Measurements from ENCODE around the gene ZNF479. TPM values are rescaled to one million over a fixed set of nuclear protein-coding genes. Genes with fewer than 3 reads are reported as not detected.
"Not testable (repeated sequence)": the region's sequence is repeated elsewhere in the genome, so short reads cannot be mapped to it uniquely, and the experiment has no call there.

ZNF479 gene
- polyA plus RNA-seq (not detected in 2 replicates), polyA minus RNA-seq (not detected in 2 replicates)

DNA sequence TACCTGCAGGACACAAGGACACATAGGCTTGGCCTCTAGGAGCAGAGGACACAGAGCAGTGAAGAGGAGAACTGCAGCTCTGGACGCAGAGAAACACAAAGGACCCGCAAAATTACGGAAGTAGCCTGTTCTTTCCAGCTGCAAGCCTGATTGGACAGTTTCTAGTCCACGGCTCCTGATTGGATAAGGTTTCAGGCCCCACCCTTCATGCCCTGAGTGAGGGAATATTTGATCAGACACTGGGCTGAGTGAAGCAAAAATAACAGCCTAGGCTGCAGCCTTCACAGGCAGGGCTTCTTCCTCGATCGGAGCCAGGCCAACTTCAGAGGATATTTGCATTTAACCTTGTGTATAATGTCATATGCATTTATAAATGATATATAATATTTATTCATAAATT, at the start of gene ZNF479:
Gene ZNF479, minus strand, starts transcription at position 101 of the 400 bp plus-strand sequence. CDS start 112 bp downstream, outside the sequence.
- not testable (repeated sequence) for H3K9me3 ChIP-seq (ENCODE audit: low read length)

DNA sequence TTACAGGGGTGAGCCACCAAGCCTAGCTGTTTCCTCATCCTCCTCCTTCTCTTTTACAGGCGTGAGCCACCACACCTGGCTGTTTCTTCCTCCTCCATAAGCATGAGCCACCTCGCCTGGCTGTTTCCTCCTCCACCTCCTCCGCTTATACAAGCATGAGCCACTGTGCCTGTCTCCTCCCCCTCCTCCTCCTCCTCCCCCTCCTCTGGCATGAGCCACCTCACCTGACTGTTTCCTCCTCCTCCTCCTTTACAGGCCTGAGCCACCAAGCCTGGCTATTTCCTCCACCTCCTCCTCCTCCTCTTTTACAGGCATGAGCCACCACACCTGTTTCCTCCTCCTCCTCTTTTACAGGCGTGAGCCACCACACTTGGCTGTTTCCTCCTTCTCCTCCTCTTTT, 49.8 kb upstream of the ZNF479 start:
- H4K20me1 ChIP-seq (ENCODE audit: insufficient read depth), result no peaks in the 10 kb centered on the region
- H3K9me3 ChIP-seq (ENCODE audit: low read length), result peaks cover 16% of the 10 kb centered on the region
- TF ChIP-seq RAD21 (conservative IDR thresholded peaks at IDR 0.05), result no peak

More for the DNA sequence above, at the start of gene ZNF479:
- H3K9me2 ChIP-seq (ENCODE audit: insufficient read depth, low read length); H3F3A ChIP-seq (ENCODE audit: insufficient read depth, low read length, poor library complexity, severe bottlenecking); H3K4me3 ChIP-seq (ENCODE audit: low read length); H3K79me2 ChIP-seq (replicated peaks; ENCODE audit: insufficient read depth, low read length); H3K27ac ChIP-seq (ENCODE audit: low read length); H3K36me3 ChIP-seq (ENCODE audit: insufficient read depth, low read length); H3K9ac ChIP-seq (ENCODE audit: low read length); H3K27me3 ChIP-seq (ENCODE audit: insufficient read depth, low read depth, low read length); H2AFZ ChIP-seq (ENCODE audit: low read depth, low read length); H4K20me1 ChIP-seq (ENCODE audit: insufficient read depth); H3K4me2 ChIP-seq (ENCODE audit: low read length): not testable (repeated sequence)

DNA sequence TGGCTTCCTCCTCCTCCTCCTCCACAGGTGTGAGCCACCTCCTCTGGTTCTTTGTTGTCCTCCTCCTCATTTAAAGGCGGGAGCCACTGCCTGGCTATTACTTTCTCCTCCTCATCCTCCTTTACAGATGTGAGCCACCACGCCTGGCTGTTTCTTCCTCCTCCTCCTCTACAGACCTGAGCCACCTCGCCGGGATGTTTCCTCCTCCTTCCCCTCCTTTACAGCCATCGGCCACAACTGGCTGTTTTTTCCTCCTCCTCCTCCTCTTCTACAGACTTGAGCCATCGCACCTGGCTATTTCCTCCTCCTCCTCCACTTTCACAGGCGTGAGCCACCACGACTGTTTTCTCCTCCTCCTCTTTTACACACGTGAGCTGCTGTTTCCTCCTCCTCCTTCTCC, 49.0 kb upstream of the ZNF479 start:
- Histone ChIP-seq H3K9me2 (ENCODE audit: insufficient read depth, low read length) (no peaks in the 10 kb centered on the region), H3K9ac (ENCODE audit: low read length) (no peak overlapping the region), H3K79me2 (replicated peaks; ENCODE audit: insufficient read depth, low read length) (no peaks in the 10 kb centered on the region), H3K9me3 (ENCODE audit: low read length) (peaks cover 16% of the 10 kb centered on the region), H2AFZ (ENCODE audit: low read depth, low read length) (no peak overlapping the region), H3K36me3 (ENCODE audit: insufficient read depth, low read length) (no peaks in the 10 kb centered on the region), H3K4me3 (ENCODE audit: low read length) (no peak overlapping the region), H3K4me2 (ENCODE audit: low read length) (no peak overlapping the region), H3K27me3 (ENCODE audit: insufficient read depth, low read depth, low read length) (no peaks in the 10 kb centered on the region), H3F3A (ENCODE audit: insufficient read depth, low read length, poor library complexity, severe bottlenecking) (no peaks in the 10 kb centered on the region), H4K20me1 (ENCODE audit: insufficient read depth) (no peaks in the 10 kb centered on the region), H3K27ac (ENCODE audit: low read length) (no peak overlapping the region)
- TF ChIP-seq, protein P1, sequence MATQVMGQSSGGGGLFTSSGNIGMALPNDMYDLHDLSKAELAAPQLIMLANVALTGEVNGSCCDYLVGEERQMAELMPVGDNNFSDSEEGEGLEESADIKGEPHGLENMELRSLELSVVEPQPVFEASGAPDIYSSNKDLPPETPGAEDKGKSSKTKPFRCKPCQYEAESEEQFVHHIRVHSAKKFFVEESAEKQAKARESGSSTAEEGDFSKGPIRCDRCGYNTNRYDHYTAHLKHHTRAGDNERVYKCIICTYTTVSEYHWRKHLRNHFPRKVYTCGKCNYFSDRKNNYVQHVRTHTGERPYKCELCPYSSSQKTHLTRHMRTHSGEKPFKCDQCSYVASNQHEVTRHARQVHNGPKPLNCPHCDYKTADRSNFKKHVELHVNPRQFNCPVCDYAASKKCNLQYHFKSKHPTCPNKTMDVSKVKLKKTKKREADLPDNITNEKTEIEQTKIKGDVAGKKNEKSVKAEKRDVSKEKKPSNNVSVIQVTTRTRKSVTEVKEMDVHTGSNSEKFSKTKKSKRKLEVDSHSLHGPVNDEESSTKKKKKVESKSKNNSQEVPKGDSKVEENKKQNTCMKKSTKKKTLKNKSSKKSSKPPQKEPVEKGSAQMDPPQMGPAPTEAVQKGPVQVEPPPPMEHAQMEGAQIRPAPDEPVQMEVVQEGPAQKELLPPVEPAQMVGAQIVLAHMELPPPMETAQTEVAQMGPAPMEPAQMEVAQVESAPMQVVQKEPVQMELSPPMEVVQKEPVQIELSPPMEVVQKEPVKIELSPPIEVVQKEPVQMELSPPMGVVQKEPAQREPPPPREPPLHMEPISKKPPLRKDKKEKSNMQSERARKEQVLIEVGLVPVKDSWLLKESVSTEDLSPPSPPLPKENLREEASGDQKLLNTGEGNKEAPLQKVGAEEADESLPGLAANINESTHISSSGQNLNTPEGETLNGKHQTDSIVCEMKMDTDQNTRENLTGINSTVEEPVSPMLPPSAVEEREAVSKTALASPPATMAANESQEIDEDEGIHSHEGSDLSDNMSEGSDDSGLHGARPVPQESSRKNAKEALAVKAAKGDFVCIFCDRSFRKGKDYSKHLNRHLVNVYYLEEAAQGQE (IDR thresholded peaks at IDR 0.05; ENCODE audit: borderline replicate concordance), result no peak
- TF ChIP-seq EZH2 (IDR thresholded peaks at IDR 0.05; ENCODE audit: borderline replicate concordance, insufficient read depth, low read length, poor library complexity, severe bottlenecking) (no peak), TAF1 (IDR thresholded peaks at IDR 0.05; ENCODE audit: low read depth) (no peak), EP300 (conservative IDR thresholded peaks at IDR 0.05; ENCODE audit: poor library complexity, severe bottlenecking) (no peak), POLR2AphosphoS5 (IDR thresholded peaks at IDR 0.05) (no peak), SMC3 (conservative IDR thresholded peaks at IDR 0.05; ENCODE audit: poor library complexity) (no peak), RAD21 (conservative IDR thresholded peaks at IDR 0.05) (no peak), MXI1 (conservative IDR thresholded peaks at IDR 0.05; ENCODE audit: poor library complexity, severe bottlenecking) (no peak)
- TF ChIP-seq, protein P2, sequence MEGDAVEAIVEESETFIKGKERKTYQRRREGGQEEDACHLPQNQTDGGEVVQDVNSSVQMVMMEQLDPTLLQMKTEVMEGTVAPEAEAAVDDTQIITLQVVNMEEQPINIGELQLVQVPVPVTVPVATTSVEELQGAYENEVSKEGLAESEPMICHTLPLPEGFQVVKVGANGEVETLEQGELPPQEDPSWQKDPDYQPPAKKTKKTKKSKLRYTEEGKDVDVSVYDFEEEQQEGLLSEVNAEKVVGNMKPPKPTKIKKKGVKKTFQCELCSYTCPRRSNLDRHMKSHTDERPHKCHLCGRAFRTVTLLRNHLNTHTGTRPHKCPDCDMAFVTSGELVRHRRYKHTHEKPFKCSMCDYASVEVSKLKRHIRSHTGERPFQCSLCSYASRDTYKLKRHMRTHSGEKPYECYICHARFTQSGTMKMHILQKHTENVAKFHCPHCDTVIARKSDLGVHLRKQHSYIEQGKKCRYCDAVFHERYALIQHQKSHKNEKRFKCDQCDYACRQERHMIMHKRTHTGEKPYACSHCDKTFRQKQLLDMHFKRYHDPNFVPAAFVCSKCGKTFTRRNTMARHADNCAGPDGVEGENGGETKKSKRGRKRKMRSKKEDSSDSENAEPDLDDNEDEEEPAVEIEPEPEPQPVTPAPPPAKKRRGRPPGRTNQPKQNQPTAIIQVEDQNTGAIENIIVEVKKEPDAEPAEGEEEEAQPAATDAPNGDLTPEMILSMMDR (IDR thresholded peaks at IDR 0.05; ENCODE audit: poor library complexity, severe bottlenecking), result no peak

More for the DNA sequence above, 49.8 kb upstream of the ZNF479 start:
- no peak overlapping the region for H3K4me3 ChIP-seq (ENCODE audit: low read length)
- H2AFZ ChIP-seq (ENCODE audit: low read depth, low read length), result no peak overlapping the region
- H3K4me2 ChIP-seq (ENCODE audit: low read length), result no peak overlapping the region
- H3K36me3 ChIP-seq (ENCODE audit: insufficient read depth, low read length), result no peaks in the 10 kb centered on the region
- no peaks in the 10 kb centered on the region for H3K9me2 ChIP-seq (ENCODE audit: insufficient read depth, low read length)
- no peaks in the 10 kb centered on the region for H3K27me3 ChIP-seq (ENCODE audit: insufficient read depth, low read depth, low read length)
- H3K27ac ChIP-seq (ENCODE audit: low read length), result no peak overlapping the region
- H3K79me2 ChIP-seq (replicated peaks; ENCODE audit: insufficient read depth, low read length), result no peaks in the 10 kb centered on the region
- no peak overlapping the region for H3K9ac ChIP-seq (ENCODE audit: low read length)
- no peaks in the 10 kb centered on the region for H3F3A ChIP-seq (ENCODE audit: insufficient read depth, low read length, poor library complexity, severe bottlenecking)

Data from neural cell (in vitro differentiated cells).